Stimulated activated CD4-positive, alpha-beta T cell treated with anti-CD3 and anti-CD28 coated beads, TNF-alpha, amount 100 ng/mL, for 48 hours (primary cell): ENCODE data around the gene CD93.

Source experiments
- DNase-seq, 3 donors: peaks; one replicate each; pipeline ENCODE4 v3.0.0-alpha.2; 2020; ENCODE audit warnings: low read depth in 3 of 3

Gene CD93

GRCh38 chr20:23099791-23100719 is 13.9 kb upstream of the CD93 start:
- DNase-seq, result no peak

GRCh38 chr20:23097636-23098580 is 11.8 kb upstream of the CD93 start:
- no peak for DNase-seq

GRCh38 chr20:23096986-23097520 is 10.9 kb upstream of the CD93 start:
- DNase-seq, result no peak

- DNase-seq, result no peak
Measured at GRCh38 chr20:23096097-23096496, 10.0 kb upstream of the CD93 start.

GRCh38 chr20:23095499-23095898 is 9.4 kb upstream of the CD93 start:
- no peak for DNase-seq

- no peak for DNase-seq
Measured at GRCh38 chr20:23094927-23095326, 8.8 kb upstream of the CD93 start.

- DNase-seq, result no peak
Measured at GRCh38 chr20:23094213-23094896, 8.2 kb upstream of the CD93 start.

- no peak for DNase-seq
Measured at GRCh38 chr20:23093613-23094012, 7.5 kb upstream of the CD93 start.

GRCh38 chr20:23092861-23093495 is 6.9 kb upstream of the CD93 start:
- no peak for DNase-seq

GRCh38 chr20:23092384-23092756 is 6.2 kb upstream of the CD93 start:
- no peak for DNase-seq

GRCh38 chr20:23091721-23092383 is 5.7 kb upstream of the CD93 start:
- no peak for DNase-seq

GRCh38 chr20:23090878-23091277 is 4.8 kb upstream of the CD93 start:
- no peak for DNase-seq

- no peak for DNase-seq
Measured at GRCh38 chr20:23090147-23090546, 4.0 kb upstream of the CD93 start.

GRCh38 chr20:23088866-23089265 is 2.7 kb upstream of the CD93 start:
- no peak for DNase-seq

GRCh38 chr20:23087587-23088251 is 1.6 kb upstream of the CD93 start:
- no peak for DNase-seq

- no peak for DNase-seq
Measured at GRCh38 chr20:23086931-23087411, 847 bp upstream of the CD93 start.

GRCh38 chr20:23085436-23086055 is 578 bp downstream of the CD93 start:
- no peak for DNase-seq

GRCh38 chr20:23084845-23085365 is 1.2 kb downstream of the CD93 start:
- DNase-seq, result no peak

GRCh38 chr20:23084282-23084844 is 1.8 kb downstream of the CD93 start:
- DNase-seq, result no peak
